ENCODE data around the gene TUBA3D.
"Not testable (repeated sequence)": the region's sequence is repeated elsewhere in the genome, so short reads cannot be mapped to it uniquely, and the experiment has no call there.

DNA sequence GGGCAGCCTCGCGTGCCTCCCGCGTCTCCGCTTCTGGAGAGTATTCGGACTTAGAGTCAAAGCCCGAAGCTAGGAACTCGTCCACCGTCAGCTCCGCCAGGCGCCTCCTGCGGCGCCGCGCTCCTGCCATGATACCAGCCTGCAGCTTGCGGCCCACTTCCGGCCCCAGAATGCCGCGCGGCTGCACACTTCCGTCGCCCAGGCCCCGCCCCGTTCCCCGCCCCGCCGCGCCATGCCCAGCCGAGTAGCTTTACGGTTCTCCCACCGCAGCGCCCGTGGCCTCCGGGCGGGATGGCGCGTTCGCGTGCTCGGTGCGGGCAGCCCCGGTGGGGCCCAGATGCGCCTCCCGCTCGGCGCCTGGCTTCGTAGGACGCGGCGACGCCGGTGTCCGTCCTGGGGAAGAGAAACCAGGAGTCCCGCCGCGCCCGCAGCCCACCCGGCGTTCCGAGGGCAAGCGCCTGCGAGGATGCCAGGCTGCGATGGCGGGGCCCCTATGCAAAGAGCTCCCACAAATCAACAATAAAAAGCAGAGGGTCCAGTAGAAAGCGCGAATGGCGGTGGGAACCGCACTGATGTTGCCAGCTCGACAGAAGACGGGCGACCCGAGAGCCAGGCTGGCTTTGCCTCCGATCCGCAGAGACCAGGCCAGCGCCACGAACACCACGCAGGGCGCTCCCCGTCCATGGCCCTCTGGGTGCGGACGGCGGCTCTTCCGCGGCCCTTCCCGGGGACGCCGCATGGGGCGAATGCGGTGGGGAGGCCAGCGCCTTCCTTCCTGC is 31.0 kb upstream of the TUBA3D start:
- TF ChIP-seq CTCF, POLR2A, EP300 (IDR thresholded peaks at IDR 0.05): not testable (repeated sequence)

All from suprapubic skin (tissue), 3 donors.